SH-SY5Y (cell line): ENCODE results near the gene ISM1.

Experiments used
- GATA2 ChIP-seq: IDR thresholded peaks from 2 replicates; pipeline ENCODE4 v1.6.1; 2011; ENCODE audit warnings: mild to moderate bottlenecking, low read depth, low read length
- GATA3 ChIP-seq: IDR thresholded peaks from 2 replicates; pipeline ENCODE4 v1.6.1; 2011; ENCODE audit warnings: low read depth, mild to moderate bottlenecking, low read length, moderate library complexity

- TF ChIP-seq GATA2, result no peak
- TF ChIP-seq GATA3, result no peak
Observed at GRCh38 chr20:13283869-13284829, 63.1 kb downstream of the ISM1 start.
